MM.1S (cell line): ENCODE measurements around the gene RNF130.

Experiments used
- CTCF ChIP-seq: fragments of 300-600 bp; sonication (generic); IDR thresholded peaks from 2 replicates; pipeline ENCODE4 v1.5.1; 2016; ENCODE audit warnings: antibody characterized with exemption, low read length, mixed read lengths
- EZH2 ChIP-seq: fragments of 300-600 bp; sonication (generic); optimal IDR thresholded peaks from 2 replicates; pipeline ENCODE3; 2017; ENCODE audit warnings: low read depth, mild to moderate bottlenecking, antibody characterized with exemption, low read length, mixed read lengths
- EZH2phosphoT487 ChIP-seq: fragments of 300-600 bp; sonication (generic); IDR thresholded peaks from 2 replicates; pipeline ENCODE4 v1.6.1; 2018; ENCODE audit warnings: antibody characterized with exemption, low read length

- TF ChIP-seq CTCF: no peak
- TF ChIP-seq EZH2phosphoT487: no peak
- no peak for TF ChIP-seq EZH2
Observed at GRCh38 chr5:179980767-179981166, 90.8 kb downstream of the RNF130 start.
